Measurements from ENCODE around the gene FAIM2.

DNA sequence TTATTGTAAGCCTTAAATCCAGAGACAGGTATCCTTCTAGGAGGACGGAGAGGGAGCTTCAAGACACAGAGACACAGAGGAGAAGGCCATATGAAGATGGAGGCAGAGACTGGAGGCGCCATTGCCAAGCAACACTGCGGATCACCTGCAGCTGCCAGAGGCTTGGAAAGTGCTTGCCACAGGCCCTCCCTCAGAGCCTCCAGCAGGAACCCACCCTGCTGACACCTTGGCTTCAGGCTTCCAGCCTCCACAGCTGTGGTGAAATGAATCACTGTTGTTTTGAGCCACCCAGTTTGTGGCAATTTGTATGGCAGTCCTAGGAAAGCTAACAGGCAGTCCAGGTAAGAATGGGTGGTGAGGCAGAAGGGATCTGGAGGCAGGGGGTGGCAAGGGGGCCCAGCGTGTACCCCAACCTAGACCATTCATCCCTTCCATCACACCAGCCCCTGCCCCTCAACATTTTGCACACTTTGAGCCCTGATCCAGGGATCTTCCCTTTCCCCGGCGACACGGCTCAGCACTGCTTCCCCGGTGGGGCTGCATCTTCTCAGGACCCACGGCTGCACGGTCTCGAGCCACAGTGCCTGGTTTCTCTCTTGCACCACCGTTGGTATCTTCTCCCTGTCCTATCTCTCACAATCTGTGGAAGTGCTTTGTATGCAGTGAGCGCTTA is 38.5 kb downstream of the FAIM2 start:
- TF ChIP-seq, protein P1, sequence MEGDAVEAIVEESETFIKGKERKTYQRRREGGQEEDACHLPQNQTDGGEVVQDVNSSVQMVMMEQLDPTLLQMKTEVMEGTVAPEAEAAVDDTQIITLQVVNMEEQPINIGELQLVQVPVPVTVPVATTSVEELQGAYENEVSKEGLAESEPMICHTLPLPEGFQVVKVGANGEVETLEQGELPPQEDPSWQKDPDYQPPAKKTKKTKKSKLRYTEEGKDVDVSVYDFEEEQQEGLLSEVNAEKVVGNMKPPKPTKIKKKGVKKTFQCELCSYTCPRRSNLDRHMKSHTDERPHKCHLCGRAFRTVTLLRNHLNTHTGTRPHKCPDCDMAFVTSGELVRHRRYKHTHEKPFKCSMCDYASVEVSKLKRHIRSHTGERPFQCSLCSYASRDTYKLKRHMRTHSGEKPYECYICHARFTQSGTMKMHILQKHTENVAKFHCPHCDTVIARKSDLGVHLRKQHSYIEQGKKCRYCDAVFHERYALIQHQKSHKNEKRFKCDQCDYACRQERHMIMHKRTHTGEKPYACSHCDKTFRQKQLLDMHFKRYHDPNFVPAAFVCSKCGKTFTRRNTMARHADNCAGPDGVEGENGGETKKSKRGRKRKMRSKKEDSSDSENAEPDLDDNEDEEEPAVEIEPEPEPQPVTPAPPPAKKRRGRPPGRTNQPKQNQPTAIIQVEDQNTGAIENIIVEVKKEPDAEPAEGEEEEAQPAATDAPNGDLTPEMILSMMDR (IDR thresholded peaks at IDR 0.05; ENCODE audit: borderline replicate concordance, extremely low read depth, low read length, poor library complexity, severe bottlenecking), result no peak
- no peak for TF ChIP-seq EZH2 (IDR thresholded peaks at IDR 0.05; ENCODE audit: borderline replicate concordance, low read depth, low read length, severe bottlenecking)
